Hepatocyte (in vitro differentiated cells): ENCODE measurements around the gene NOX4. TPM values are rescaled to one million over a fixed set of nuclear protein-coding genes. Genes with fewer than 3 reads are reported as not detected.
A peak's percentile ranks its signal among the peaks of the same experiment; 100 is the strongest.

Source experiments
- DNase-seq: peaks from one replicate; pipeline ENCODE4 v3.0.0-alpha.2; 2016; ENCODE audit warnings: low spot score
- H2AFZ ChIP-seq: fragments of 200-600 bp; sonication (generic); 2 replicates; pipeline ENCODE4 v1.6.0; 2016; ENCODE audit warnings: antibody characterized with exemption, mild to moderate bottlenecking
- H3K27ac ChIP-seq: fragments of 200-600 bp; sonication (generic); 2 replicates; pipeline ENCODE4 v1.5.1; 2016; ENCODE audit warnings: mild to moderate bottlenecking
- H3K27me3 ChIP-seq: fragments of 200-600 bp; sonication (generic); 2 replicates; pipeline ENCODE4 v1.6.1; 2016
- H3K36me3 ChIP-seq: fragments of 200-600 bp; sonication (generic); replicated peaks from 2 replicates; pipeline ENCODE4 v1.5.1; 2016; ENCODE audit warnings: low read depth; ENCODE audit not compliant: insufficient read depth
- H3K4me1 ChIP-seq: fragments of 200-600 bp; sonication (generic); 2 replicates; pipeline ENCODE4 v1.5.1; 2016; ENCODE audit warnings: mild to moderate bottlenecking, moderate library complexity; ENCODE audit not compliant: insufficient read depth
- H3K4me2 ChIP-seq: fragments of 200-600 bp; sonication (generic); 2 replicates; pipeline ENCODE4 v1.6.0; 2016
- H3K4me3 ChIP-seq: fragments of 200-600 bp; sonication (generic); 2 replicates; pipeline ENCODE4 v1.5.1; 2016; ENCODE audit warnings: mild to moderate bottlenecking
- H3K79me2 ChIP-seq: fragments of 200-600 bp; sonication (generic); 2 replicates; pipeline ENCODE4 v1.6.0; 2017; ENCODE audit warnings: mild to moderate bottlenecking
- H3K9me2 ChIP-seq: fragments of 200-600 bp; sonication (generic); replicated peaks from 2 replicates; pipeline ENCODE4 v1.6.0; 2017; ENCODE audit warnings: mild to moderate bottlenecking; ENCODE audit not compliant: insufficient read depth
- H3K9me3 ChIP-seq: fragments of 200-600 bp; sonication (generic); 2 replicates; pipeline ENCODE4 v1.5.1; 2016; ENCODE audit warnings: low read depth, mild to moderate bottlenecking
- H4K20me1 ChIP-seq: fragments of 200-600 bp; sonication (generic); 2 replicates; pipeline ENCODE4 v1.6.0; 2016; ENCODE audit warnings: mild to moderate bottlenecking; ENCODE audit not compliant: insufficient read depth, poor library complexity, severe bottlenecking
- CTCF ChIP-seq: fragments of 200-600 bp; sonication (generic); IDR thresholded peaks from 2 replicates; pipeline ENCODE4 v1.5.1; 2016; ENCODE audit warnings: antibody characterized with exemption, mild to moderate bottlenecking; ENCODE audit not compliant: poor library complexity
- EZH2 ChIP-seq: fragments of 200-600 bp; sonication (generic); IDR thresholded peaks from 2 replicates; pipeline ENCODE4 v1.6.1; 2016; ENCODE audit warnings: antibody characterized with exemption, mild to moderate bottlenecking, borderline replicate concordance
- EZH2phosphoT487 ChIP-seq: fragments of 200-600 bp; sonication (generic); IDR thresholded peaks from one replicate; pipeline ENCODE4 v1.6.1; 2018; ENCODE audit warnings: antibody characterized with exemption, mild to moderate bottlenecking, low read depth, moderate library complexity; ENCODE audit not compliant: unreplicated experiment, severe bottlenecking
- WGBS: methylation state at CpG from one replicate; pipeline ENCODE4 v1.1.6; 2016; ENCODE audit warnings: low lambda C conversion rate; ENCODE audit errors: missing lambda C conversion rate; 5-methylcytosine and 5-hydroxymethylcytosine counted together
- polyA plus RNA-seq: library from polyadenylated mRNA; unstranded; fragments of >200 nt; fragmentation: Nextera tagmentation; extraction: Ambion mirVana; gene quantifications from 2 replicates; pipeline ENCODE4 v1.2.1, GENCODE V29; 2016
- total RNA-seq: library from RNA; depleted of rRNA; stranded (reverse); fragments of >200 nt; gene quantifications from 2 replicates; pipeline ENCODE4 v1.2.3, GENCODE V29; 2014

Gene NOX4
- total and polyA plus RNA-seq, 2 experiments from 2014 or later: 9.4 to 20.7 TPM

DNA sequence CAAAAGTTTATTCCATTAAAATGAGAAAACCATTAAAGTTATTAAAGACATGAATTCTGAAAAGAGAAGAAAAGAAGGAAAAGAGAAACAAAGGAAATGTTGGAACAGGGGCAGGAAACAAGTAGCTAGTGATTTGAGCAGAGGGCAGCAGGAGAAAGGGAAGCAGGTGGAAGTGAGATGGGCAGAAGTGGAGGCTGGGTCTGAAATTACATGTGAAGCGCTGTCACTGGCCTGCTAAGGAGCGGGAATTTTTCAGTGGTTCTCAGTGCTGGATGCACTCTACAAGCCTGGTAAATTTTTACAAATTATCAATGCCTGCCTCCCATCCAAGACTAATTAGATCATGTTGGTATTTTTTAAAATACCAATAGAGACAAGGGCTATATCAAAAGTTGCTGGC is 48.4 kb downstream of the NOX4 start:
- Histone ChIP-seq H3K36me3 (no peaks in the 10 kb centered on the region), H3K4me2 (no peak overlapping the region), H3K9me2 (no peaks in the 10 kb centered on the region), H3K27me3 (no peaks in the 10 kb centered on the region), H3K4me3 (no peak overlapping the region), H3K27ac (no peak overlapping the region), H4K20me1 (no peaks in the 10 kb centered on the region), H3K4me1 (no peaks in the 10 kb centered on the region), H3K79me2 (no peaks in the 10 kb centered on the region), H2AFZ (no peak overlapping the region), H3K9me3 (no peaks in the 10 kb centered on the region)
- 98% methylated on average over 2 of the region's 2 CpGs for WGBS
- no peak for DNase-seq
- TF ChIP-seq EZH2phosphoT487 (no peak), CTCF (no peak), EZH2 (no peak)

- WGBS: 97% methylated on average over 1 of the region's 1 CpG
- Histone ChIP-seq H3K9me2 (no peaks in the 10 kb centered on the region), H3K27me3 (no peaks in the 10 kb centered on the region), H3K79me2 (no peaks in the 10 kb centered on the region), H3K4me1 (no peaks in the 10 kb centered on the region), H3K36me3 (no peaks in the 10 kb centered on the region), H3K4me2 (no peak overlapping the region), H3K4me3 (no peak overlapping the region), H3K27ac (no peak overlapping the region), H4K20me1 (no peaks in the 10 kb centered on the region), H2AFZ (no peak overlapping the region), H3K9me3 (no peaks in the 10 kb centered on the region)
- TF ChIP-seq CTCF: no peak
- TF ChIP-seq EZH2phosphoT487: no peak
- no peak for TF ChIP-seq EZH2
- no peak for DNase-seq
Measured at GRCh38 chr11:89441606-89442005, 49.6 kb downstream of the NOX4 start.

DNA sequence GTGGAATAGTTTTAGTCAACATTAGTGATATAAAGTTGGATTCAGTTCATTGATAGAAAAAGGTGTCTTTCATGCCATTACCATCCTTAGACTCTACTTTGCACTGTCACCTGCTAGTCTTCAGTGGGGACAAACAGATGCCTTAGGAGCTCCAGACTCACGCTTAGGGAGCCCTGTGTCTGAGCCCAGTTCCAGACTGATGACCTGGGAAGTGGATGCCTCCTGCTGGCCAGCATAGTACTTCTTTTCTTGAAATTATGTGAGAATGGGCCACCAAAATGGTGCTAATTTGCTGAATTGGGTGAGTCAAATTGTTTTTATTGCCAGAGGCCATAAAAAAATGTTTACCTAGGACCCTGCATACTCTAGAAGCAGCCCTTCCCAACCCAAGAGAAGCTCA is 53.9 kb downstream of the NOX4 start:
- Histone ChIP-seq H3K79me2 (no peaks in the 10 kb centered on the region), H3K9me2 (no peaks in the 10 kb centered on the region), H3K4me2 (no peak overlapping the region), H3K27ac (no peak overlapping the region), H3K9me3 (no peaks in the 10 kb centered on the region), H2AFZ (no peak overlapping the region), H3K36me3 (no peaks in the 10 kb centered on the region), H4K20me1 (no peaks in the 10 kb centered on the region), H3K4me3 (no peak overlapping the region), H3K27me3 (no peaks in the 10 kb centered on the region), H3K4me1 (peaks cover 5% of the 10 kb centered on the region)
- no peak for DNase-seq
- no peak for TF ChIP-seq CTCF
- no peak for TF ChIP-seq EZH2phosphoT487
- no peak for TF ChIP-seq EZH2
- 100% methylated on average over 1 of the region's 1 CpG for WGBS

DNA sequence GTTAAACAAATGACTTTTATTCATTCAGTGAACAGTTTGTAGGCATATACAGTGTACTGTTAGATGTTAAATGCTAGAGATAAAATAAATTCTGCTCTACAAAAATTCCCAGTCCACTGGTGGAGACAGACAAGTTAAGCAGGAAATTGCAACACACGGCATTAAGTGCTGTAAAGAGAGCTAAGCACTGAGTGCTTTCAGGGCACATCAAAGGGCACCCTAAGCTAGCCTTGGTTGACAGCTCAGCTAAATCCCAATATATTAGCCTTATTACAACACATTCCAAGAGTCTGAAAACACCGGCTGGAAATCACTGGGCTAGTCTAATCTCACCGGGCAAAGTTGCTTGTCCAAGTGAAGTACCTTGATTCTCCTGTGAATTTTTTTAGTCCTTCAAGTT is 55.1 kb downstream of the NOX4 start:
- Histone ChIP-seq H3K36me3 (no peaks in the 10 kb centered on the region), H3K79me2 (no peaks in the 10 kb centered on the region), H3K4me2 (peak overlapping the region; percentile 30), H3K27ac (peak overlapping the region; percentile 33), H4K20me1 (no peaks in the 10 kb centered on the region), H3K9me3 (no peaks in the 10 kb centered on the region), H3K27me3 (no peaks in the 10 kb centered on the region), H2AFZ (no peak overlapping the region), H3K4me3 (no peak overlapping the region), H3K4me1 (peaks cover 5% of the 10 kb centered on the region), H3K9me2 (no peaks in the 10 kb centered on the region)
- 11% methylated on average over 3 of the region's 3 CpGs for WGBS
- TF ChIP-seq EZH2phosphoT487 (peak; percentile 94), CTCF (no peak), EZH2 (no peak)
- DNase-seq: peak; percentile 77
